Activated CD4-positive, alpha-beta T cell treated with anti-CD3 and anti-CD28 coated beads, Interleukin-2, amount 50 U/mL, for 24 hours (primary cell): ENCODE results near the gene TTLL5.
A peak's percentile ranks its signal among the peaks of the same experiment; 100 is the strongest.

Source experiments
- DNase-seq, 2 donors: peaks; one replicate each; pipeline ENCODE4 v3.0.0-alpha.2; 2020; ENCODE audit warnings: low read depth in 1 of 2, low spot score in 1 of 2

The TTLL5 gene

DNA sequence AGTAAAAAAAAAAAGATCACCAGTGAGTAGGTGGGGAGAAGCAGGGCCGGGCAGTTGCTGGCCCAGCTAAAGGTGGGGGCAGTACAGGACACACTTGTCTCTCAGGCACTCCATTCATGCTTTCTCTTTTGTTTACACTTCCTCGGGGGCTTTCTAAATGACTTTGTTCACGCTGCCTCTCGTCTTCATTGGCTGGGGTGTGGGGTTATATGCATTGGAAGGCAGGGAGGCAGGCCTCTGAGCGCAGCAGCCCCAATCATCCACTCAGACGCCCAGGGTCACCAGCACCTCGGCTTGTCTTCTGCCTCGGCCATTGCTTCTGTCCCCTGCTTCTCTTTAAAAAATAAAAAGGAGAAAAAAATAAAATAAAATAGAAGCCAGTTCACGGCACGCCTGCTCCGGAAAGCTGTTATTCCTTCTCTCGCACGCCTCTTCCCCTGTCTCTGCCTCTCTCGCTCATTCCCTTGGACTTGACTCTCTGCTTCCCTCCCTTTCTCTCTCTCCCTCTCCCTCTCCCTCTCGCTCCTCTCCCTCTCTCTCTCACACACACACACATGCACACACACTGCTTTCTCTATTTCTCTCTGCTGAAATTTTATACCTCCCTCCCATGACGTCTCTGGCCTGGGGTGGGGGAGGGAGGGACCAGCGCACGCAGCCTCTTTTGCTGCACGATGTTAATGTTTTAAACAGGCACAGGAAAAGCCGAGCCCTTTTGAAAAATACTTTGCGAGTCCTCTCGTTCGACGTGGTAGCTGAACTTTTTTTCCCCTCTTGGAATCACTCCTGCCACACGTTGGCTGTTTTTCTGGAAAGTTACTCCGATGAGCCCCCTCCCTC lies 320.6 kb downstream of the TTLL5 start, which contains the start of gene TGFB3:
TSS of gene TGFB3 (minus strand) at position 570 of the 840 bp plus-strand sequence. CDS start 1,102 bp downstream, outside the sequence.
- peak in 1 of 2 donors; percentile 34 for DNase-seq

- DNase-seq: peak; percentile 63
Observed at GRCh38 chr14:75982266-75983018, 321.4 kb downstream of the TTLL5 start.

DNA sequence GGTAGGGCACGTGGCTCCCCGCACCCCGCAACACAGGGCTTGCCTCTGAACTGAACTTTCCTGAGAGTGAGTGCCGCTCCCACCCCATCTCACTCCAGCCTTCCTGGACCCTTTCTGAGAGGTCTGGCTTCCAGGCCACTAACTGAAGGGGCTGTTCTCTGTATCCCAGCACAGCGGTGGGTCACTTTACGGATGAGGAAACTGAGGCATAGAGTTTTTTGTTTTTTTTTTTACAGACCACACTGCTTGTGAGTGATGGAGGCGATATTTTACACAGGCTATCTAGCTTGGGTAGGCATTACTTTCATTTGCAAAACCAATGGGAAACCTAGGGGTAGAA lies 321.9 kb downstream of the TTLL5 start:
- DNase-seq: no peak

- no peak for DNase-seq
Observed at GRCh38 chr14:75984674-75985073, 323.6 kb downstream of the TTLL5 start.

DNA sequence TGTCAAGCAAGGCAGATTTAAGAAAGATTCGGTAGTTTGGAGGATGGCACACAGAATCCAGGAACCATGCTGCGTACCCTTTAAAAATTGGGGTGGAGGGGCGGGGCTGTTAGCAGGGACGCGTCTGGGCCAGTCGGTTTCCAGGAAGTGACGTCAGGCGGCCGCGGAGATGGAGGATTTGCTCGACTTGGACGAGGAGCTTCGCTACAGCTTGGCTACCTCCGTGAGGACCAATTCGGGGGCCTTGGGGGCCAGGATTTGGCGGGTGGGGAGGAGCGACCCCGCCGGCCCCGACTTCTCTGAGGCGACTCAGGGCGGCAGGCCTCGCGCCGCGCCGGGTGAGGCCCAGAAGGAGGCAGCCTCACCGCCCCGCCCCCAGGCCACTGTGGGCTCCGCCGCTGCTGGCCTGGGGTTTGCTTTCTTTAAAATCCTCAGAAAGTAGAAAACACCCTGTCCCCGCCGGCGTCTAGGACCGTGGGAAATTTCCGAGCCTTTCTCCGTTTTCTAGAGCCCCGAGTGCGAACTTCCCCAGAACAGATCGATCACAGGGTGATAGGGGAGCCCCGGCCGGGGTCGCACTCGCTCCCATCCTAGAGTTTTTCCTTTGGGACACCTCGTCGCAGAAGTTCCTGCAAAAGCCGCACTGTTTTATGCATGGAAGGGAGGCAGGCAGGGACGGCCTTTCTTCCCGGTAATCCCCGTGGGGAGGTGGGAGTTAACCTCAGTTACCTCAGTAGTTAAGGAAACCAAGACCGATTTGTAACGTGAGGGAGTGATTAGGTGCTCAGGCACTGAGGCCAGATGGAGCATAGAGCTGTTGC lies 324.8 kb downstream of the TTLL5 start, which contains the start of gene IFT43:
TSS of gene IFT43 (plus strand) at position 146 of the 821 bp plus-strand sequence. CDS start at position 170, 24 bp downstream.
- peak; percentile 81 to 88 for DNase-seq

- DNase-seq: no peak
Observed at GRCh38 chr14:75986439-75986765, 325.4 kb downstream of the TTLL5 start.

DNA sequence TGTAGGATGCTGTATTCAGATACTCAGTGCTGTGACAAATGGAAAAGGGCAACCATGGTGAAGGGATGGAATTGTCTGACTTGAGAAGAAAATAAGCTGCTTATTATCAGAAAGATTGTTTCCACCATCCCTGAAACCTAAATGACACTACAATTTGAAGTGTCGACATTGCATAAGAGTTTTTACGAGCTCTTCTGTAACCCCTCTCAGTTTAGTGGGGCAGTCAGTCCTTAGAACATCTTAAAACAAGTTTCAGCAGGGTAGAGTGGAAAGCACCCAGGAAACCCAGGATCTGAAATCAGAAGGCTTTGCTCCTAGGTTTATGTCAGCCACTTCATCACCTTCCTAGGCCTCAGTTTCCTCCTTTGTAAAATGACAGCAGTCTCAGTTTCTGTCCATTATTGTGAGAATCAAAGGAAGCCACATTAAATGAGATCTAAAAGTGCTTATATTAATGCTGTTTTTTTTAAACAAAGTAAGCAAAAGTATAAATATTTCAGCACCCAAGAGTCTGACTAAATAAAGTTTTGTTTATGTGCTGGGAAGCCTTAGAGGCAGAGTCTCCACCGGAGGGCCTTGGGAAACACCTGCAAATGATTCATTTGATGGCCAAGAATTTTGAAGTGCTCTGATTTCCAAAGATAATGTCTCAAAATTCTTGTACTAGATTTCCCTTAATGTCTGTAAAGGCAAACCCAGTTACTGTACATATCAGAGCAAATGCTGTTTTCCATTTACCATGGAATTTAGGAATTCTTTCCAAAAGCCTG lies 326.3 kb downstream of the TTLL5 start:
- DNase-seq: no peak

DNA sequence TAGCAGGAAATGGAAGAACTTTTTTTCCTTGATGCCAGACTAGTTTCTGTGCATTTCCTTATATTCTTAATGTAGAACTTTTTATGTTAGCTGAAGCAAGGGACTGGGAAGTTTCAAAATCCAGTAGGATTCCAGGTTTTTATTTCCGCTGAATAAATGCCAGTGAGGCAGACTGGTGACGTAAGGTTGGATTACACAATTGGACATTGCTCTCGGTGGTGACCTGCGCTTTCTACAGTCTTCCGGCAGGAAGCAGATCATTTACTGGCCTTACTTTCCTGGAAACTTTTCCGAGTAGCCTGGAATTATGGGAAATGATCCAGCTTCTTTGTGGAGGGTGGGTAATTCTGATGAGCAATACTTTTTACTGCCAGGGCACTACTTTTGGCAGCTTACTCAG lies 328.1 kb downstream of the TTLL5 start:
- DNase-seq: no peak

DNA sequence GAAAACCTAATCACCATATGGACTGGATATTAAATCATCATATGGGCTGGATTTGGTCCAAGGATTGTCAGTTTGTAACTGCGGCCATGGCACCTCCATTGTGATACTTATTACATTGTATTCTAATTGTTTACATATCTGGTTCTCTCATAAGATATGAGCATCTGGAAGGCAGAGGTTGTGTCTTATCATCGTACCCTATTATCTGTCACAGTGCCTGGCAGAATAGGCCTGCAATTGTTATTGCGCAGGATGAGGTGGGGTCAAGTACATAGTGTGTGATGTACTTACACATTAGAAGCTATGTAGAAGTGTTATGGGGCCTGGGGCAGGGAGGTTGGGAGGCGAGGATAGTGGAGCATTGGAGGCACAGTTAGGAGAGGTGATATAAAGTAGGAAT lies 329.3 kb downstream of the TTLL5 start:
- DNase-seq: no peak

GRCh38 chr14:75991753-75992152 lies 330.7 kb downstream of the TTLL5 start:
- no peak for DNase-seq

GRCh38 chr14:75993567-75994041 lies 332.6 kb downstream of the TTLL5 start:
- DNase-seq: no peak

GRCh38 chr14:75995372-75996041 lies 334.5 kb downstream of the TTLL5 start:
- DNase-seq: no peak

- no peak for DNase-seq
Observed at GRCh38 chr14:75996488-75996887, 335.4 kb downstream of the TTLL5 start.

DNA sequence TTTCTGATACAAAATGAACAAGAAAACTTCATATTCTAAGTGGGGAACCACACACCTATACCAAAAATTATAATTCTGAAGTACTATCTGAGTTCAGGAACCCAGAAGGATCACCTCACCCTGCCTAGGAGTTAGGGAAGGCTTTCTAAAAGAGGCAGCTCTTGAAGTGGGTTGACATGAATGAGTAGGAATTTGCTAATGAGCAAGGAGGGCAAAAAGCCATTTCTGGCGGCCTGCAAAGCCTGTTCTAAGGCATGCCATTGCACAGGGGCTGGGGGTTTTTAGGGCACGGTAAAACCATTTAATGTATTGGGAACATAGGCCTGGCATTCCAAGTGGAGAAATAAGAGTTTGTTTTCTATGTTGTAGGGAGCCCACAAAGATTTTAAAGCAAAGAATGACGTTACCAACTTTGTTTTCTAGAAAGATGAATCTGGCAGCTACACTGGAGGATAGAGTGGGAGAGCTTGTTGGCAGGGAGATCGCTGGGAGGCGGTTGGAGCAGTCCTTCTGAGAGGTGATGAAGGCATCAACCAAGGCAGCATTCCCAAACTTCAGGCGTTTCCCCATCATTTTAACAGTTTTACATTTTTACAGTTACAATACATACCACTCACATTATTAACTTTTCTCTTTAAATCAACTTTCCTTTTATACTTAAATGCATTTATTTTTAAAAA lies 338.6 kb downstream of the TTLL5 start:
- DNase-seq: no peak

- no peak for DNase-seq
Observed at GRCh38 chr14:76002383-76002782, 341.3 kb downstream of the TTLL5 start.
